OCI-LY7 (cell line): Measurements from ENCODE around the gene RTBDN.

ENCODE experiments used
- EZH2phosphoT487 ChIP-seq: fragments of 200-600 bp; sonication (generic); IDR thresholded peaks from 2 replicates; pipeline ENCODE4 v1.6.1; 2018; ENCODE audit warnings: low read depth, borderline replicate concordance, mild to moderate bottlenecking, mixed run types, antibody characterized with exemption, low read length, moderate library complexity, mixed read lengths
- TF ChIP-seq, protein P1 (sequence below): fragments of 200-600 bp; sonication (generic); conservative IDR thresholded peaks from 2 replicates; pipeline ENCODE4 v1.5.1; 2014; ENCODE audit warnings: mild to moderate bottlenecking, antibody characterized with exemption, low read length, moderate library complexity, mixed read lengths

DNA sequence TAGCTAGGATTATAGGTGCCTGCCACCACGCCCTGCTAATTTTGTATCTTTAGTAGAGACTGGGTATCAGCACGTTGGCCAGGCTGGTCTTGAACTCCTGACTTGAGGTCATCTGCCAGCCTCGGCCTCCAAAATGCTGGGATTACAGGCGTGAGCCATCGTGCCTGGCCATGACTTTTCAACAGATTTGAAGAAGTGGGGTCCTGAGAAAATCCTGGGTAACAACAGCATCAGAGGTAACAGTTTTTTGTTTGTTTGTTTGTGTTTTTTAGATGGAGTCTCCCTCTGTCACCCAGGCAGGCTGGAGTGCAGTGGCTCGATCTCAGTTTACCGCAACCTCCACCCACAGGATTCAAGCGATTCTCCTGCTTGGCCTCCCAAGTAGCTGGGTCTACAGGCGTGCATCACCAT is 39.4 kb downstream of the RTBDN start:
- TF ChIP-seq, protein P1, sequence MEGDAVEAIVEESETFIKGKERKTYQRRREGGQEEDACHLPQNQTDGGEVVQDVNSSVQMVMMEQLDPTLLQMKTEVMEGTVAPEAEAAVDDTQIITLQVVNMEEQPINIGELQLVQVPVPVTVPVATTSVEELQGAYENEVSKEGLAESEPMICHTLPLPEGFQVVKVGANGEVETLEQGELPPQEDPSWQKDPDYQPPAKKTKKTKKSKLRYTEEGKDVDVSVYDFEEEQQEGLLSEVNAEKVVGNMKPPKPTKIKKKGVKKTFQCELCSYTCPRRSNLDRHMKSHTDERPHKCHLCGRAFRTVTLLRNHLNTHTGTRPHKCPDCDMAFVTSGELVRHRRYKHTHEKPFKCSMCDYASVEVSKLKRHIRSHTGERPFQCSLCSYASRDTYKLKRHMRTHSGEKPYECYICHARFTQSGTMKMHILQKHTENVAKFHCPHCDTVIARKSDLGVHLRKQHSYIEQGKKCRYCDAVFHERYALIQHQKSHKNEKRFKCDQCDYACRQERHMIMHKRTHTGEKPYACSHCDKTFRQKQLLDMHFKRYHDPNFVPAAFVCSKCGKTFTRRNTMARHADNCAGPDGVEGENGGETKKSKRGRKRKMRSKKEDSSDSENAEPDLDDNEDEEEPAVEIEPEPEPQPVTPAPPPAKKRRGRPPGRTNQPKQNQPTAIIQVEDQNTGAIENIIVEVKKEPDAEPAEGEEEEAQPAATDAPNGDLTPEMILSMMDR, result no peak
- TF ChIP-seq EZH2phosphoT487, result no peak
